Measurements from ENCODE around the gene ARHGAP21.

ARHGAP21 gene

DNA sequence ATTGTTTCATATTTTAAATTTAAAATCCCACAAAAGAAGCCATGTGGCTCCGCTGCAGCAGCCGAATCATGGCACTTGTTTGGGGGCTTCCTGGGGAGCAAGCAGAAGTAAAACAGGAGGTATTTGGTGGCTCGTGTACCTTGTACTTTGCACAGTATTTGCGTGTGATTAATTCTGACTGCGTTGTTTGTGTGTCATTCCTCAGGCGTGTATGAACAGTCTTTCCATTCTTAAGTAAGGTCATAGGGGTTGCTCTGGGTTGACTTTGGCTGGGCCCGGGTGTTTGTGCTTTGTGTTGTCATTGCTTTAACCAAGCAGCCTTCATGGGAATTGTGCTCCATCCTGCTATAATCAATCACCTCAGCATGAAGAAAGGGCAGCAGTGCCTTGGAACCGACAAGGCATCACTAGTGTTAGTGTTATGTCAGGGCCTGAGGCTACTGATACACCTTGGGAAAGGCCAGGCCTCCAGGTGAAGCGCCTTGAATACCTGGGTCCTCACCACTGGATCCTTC, 182.4 kb downstream of the ARHGAP21 start:
- no peak for DNase-seq (ENCODE audit: low read depth)
- no peak overlapping the region for H3K4me3 ChIP-seq (ENCODE audit: low read depth, low read length)
- TF ChIP-seq, protein P1, sequence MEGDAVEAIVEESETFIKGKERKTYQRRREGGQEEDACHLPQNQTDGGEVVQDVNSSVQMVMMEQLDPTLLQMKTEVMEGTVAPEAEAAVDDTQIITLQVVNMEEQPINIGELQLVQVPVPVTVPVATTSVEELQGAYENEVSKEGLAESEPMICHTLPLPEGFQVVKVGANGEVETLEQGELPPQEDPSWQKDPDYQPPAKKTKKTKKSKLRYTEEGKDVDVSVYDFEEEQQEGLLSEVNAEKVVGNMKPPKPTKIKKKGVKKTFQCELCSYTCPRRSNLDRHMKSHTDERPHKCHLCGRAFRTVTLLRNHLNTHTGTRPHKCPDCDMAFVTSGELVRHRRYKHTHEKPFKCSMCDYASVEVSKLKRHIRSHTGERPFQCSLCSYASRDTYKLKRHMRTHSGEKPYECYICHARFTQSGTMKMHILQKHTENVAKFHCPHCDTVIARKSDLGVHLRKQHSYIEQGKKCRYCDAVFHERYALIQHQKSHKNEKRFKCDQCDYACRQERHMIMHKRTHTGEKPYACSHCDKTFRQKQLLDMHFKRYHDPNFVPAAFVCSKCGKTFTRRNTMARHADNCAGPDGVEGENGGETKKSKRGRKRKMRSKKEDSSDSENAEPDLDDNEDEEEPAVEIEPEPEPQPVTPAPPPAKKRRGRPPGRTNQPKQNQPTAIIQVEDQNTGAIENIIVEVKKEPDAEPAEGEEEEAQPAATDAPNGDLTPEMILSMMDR (IDR thresholded peaks at IDR 0.05; ENCODE audit: insufficient read depth, low read depth, low read length, missing control alignments): no peak

DNA sequence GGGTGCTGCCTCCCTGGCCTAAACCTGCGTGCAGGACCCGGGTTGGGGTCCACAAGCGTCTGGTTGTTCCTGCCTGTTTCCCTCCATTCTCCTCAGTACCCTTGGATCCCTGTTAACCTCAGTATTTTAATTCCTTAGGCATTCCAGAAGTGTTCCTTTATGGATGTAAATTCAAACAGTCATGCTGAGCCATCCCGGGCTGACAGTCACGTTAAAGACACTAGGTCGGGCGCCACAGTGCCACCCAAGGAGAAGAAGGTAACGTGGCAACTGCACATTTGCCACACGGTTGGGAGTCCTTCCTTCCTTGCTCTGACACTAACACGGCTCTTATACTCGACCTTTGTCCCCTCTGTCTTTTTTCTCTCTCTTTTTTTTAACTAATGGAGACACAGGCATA, 187.1 kb downstream of the ARHGAP21 start:
- no peak for DNase-seq (ENCODE audit: low read depth)
- H3K4me3 ChIP-seq (ENCODE audit: low read depth, low read length): no peak overlapping the region
- TF ChIP-seq, protein P1 (IDR thresholded peaks at IDR 0.05; ENCODE audit: insufficient read depth, low read depth, low read length, missing control alignments): no peak

- no peak overlapping the region for H3K4me3 ChIP-seq (ENCODE audit: low read depth, low read length)
- TF ChIP-seq, protein P1 (IDR thresholded peaks at IDR 0.05; ENCODE audit: insufficient read depth, low read depth, low read length, missing control alignments): no peak
- no peak for DNase-seq (ENCODE audit: low read depth)
Observed at GRCh38 chr10:24533981-24534380, 189.7 kb downstream of the ARHGAP21 start.

Data from GM12865 (cell line).